Right cardiac atrium (tissue), 5 donors: Measurements from ENCODE around the gene RPS6KA2. TPM values are rescaled to one million over a fixed set of nuclear protein-coding genes. Genes with fewer than 3 reads are reported as not detected.
A peak's percentile ranks its signal among the peaks of the same experiment; 100 is the strongest.
"Not testable (repeated sequence)": the region's sequence is repeated elsewhere in the genome, so short reads cannot be mapped to it uniquely, and the experiment has no call there.

ENCODE experiments used
- ATAC-seq, 2 donors: fragments of 200-7000 bp; cut with Tn5 transposase; one replicate each; pipeline versions ENCODE4 v1.8.0 to v1.9.1; 2020; ENCODE audit warnings: moderate library complexity in 2 of 2, mild to moderate bottlenecking in 1 of 2
- DNase-seq, 3 donors: peaks; one replicate each; pipeline ENCODE4 v3.0.0-alpha.2; 2020
- H3K27ac ChIP-seq: one replicate; pipeline ENCODE4 v1.5.1; 2013; ENCODE audit warnings: mild to moderate bottlenecking, low read length, control low read depth, moderate library complexity
- H3K27me3 ChIP-seq: one replicate; pipeline ENCODE4 v1.6.1; 2013; ENCODE audit not compliant: control insufficient read depth, insufficient read depth
- H3K4me1 ChIP-seq: one replicate; pipeline ENCODE4 v1.6.1; 2013; ENCODE audit warnings: low read length; ENCODE audit not compliant: control insufficient read depth, insufficient read depth
- H3K4me3 ChIP-seq: one replicate; pipeline ENCODE4 v1.5.1; 2013; ENCODE audit warnings: low read length, control low read depth
- H3K9me3 ChIP-seq: one replicate; pipeline ENCODE4 v1.6.1; 2013; ENCODE audit warnings: low read length; ENCODE audit not compliant: control insufficient read depth
- WGBS: extraction: QIAGEN DNeasy Blood & Tissue Kit; methylation state at CpG from one replicate; pipeline ENCODE4 v1.1.7; 2013; 5-methylcytosine and 5-hydroxymethylcytosine counted together
- intact Hi-C, 4 donors: fragments of 100-400 bp; cut with DNase I; formaldehyde crosslinking; loops; one replicate each; pipeline versions ENCODE4 v1.11.0 to v1.14.0; 2022 to 2023
- polyA plus RNA-seq: library from polyadenylated mRNA; stranded (reverse); fragments of 200-250 nt; gene quantifications from one replicate; pipeline ENCODE4 v1.2.3, GENCODE V29; 2013
- total RNA-seq, 4 donors: library from RNA; stranded (reverse); fragmentation: NEBNext Ultra II Directional; extraction: Animal tissue kit (Norgen Biotek cat#: 25700); gene quantifications; one replicate each; pipeline ENCODE4 v1.2.1, GENCODE V29; 2021
- donor health status: healthy with polysubstance abuse.
- donor health status: DM: no; HTN: yes; CAD: no.
- donor health status: DM: no; HTN: no; CAD: no.
- donor health status: DM: no; HTN: yes; CAD: no; lungs with severe emphysema.
- donor health status: DM: yes; HTN: yes; CAD: no.

Gene RPS6KA2
- total and polyA plus RNA-seq, 5 donors: 34.0 to 80.9 (median 65.3) TPM

DNA sequence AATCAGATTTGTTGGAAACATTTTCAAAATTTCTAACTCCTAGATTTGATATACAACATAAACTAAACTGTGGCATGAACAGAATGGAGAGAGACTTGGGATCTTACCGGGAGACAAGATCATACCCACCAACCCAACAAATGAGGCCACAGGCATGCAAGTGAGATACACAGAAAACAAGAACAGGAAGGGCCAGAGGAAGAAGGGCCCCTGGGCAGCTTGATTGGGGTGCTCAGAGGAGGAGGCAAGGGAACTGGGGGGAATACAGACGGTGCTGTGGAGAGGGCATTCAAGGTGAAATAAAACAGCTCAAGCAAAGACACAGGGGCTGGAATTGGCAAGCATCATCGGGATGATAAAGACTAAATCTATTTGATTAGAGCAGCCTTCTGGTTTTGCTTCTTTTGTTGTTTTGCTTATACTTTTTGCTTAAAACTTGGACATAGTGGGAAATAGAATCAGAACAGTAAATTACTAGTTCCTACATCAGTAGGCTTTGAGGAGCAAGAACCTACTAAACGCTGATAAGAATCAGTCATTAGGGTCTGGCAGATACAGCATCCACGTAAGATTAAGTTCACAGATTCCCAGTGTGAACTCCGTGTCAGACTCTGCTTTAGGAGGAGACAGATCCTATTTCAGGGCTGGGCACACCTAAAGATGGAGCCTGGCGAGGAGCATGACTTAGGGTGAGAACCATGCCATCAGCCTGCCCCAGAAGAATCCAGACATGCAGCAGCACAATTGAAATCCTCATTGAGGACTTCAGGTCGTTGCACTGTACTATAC lies 37.1 kb downstream of the RPS6KA2 start:
- intact Hi-C loops: no loop called here
- ATAC-seq (no peak), DNase-seq (no peak)
- Histone ChIP-seq H3K4me1 (peaks cover 1% of the 10 kb centered on the region), H3K9me3 (no peaks in the 10 kb centered on the region), H3K4me3 (no peak overlapping the region), H3K27me3 (no peaks in the 10 kb centered on the region), H3K27ac (no peak overlapping the region)
- WGBS: 63% methylated on average over 8 of the region's 8 CpGs

DNA sequence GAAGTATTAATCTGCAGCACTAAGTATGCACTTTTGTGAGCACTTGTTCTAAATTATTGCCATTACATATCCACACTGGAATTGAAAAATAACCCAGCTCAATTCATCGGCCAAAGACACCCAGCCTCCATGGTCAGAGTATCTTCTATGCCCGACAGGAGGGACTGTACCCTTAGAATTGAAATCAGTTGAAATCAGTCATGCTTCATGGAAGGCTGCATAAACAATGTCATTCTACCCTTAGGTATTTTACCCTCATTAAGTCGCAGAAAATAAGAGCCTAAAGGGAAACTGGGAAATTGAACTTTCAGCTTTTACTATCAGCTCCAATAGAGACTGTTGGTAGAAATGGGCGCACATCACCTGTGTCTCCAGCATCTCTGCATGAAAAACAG lies 37.7 kb downstream of the RPS6KA2 start:
- Histone ChIP-seq H3K27ac (no peak overlapping the region), H3K4me3 (no peak overlapping the region), H3K9me3 (no peaks in the 10 kb centered on the region), H3K27me3 (no peaks in the 10 kb centered on the region), H3K4me1 (peaks cover 1% of the 10 kb centered on the region)
- no peak for ATAC-seq
- no peak for DNase-seq
- intact Hi-C loops: no loop called here
- 73% methylated on average over 4 of the region's 4 CpGs for whole genome bisulfite sequencing

DNA sequence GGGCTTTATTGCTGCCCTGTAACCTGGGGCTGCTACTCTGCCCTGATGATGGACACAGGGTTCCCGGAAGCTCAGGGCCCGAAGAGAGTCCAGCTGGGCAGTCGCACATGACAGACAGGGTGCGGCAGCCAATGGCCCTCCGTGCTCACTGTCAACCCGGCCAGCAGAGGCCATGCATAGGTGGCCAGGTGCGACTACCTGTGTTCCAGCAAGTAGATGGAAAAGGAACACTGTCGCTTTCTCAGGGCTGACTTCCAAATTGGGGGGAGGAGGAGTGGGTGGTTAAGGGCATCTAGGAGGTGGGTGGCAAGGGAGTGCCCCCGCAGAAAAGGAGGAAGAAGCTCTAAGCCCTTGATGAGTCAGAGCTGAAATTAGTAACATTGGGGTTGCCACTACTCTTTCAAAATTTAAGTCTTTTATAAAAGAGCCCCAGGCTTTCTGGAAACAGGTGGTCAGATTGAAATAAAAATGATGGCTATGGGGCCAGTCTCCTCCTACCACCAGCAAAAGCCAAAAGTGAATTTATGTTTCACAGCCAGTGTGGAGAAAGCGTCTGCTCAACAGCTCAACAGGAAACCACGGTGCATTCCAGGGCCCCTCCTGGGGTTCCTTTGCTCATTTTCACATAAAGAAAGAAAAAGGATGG lies 38.2 kb downstream of the RPS6KA2 start:
- H3K4me3 ChIP-seq: no peak overlapping the region
- no peaks in the 10 kb centered on the region for H3K9me3 ChIP-seq
- DNase-seq: peak in 1 of 3 donors; percentile 51
- no peak overlapping the region for H3K27ac ChIP-seq
- intact Hi-C loops: no loop called here
- peaks cover 4% of the 10 kb centered on the region for H3K4me1 ChIP-seq
- ATAC-seq: peak; percentile 25 to 30
- no peaks in the 10 kb centered on the region for H3K27me3 ChIP-seq
- WGBS: 67% methylated on average over 11 of the region's 11 CpGs

DNA sequence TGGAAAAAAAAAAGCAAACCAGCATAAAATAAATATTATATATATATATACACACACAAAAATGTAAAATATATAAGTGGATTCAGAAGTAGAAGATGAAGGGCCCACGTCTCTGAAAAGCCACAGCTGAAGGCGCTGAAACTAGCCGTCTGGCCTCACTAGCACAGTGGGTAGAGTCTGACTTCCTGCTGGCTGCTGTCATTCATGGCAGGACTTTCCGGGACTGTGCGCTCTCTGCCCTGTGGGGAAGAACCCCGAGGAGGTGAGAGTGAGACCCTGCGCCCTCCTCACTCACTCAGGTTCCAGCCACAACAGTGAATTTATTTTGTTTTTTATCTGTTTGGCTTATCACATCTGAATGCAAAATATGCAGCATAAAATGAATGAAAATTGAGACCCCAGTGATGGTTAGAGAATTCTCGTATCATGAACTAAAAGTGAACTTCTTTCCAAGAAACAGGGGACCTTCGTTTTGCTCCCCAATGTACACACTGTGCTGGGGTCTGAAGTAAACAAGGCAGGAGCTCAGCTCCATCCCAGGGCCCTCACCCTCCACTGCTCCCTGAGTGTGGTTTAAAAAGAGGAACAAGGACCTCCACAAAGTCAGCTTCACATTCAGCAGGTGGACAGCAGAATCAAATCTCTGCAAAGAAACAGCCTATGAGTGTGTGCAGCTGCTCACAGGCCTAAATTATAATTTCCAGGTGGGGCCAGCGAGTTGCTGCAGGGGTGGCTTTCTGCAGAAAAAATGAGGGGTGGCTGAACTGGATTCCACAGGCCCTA lies 39.2 kb downstream of the RPS6KA2 start:
- H3K9me3 ChIP-seq: no peaks in the 10 kb centered on the region
- H3K27ac ChIP-seq: no peak overlapping the region
- H3K27me3 ChIP-seq: no peaks in the 10 kb centered on the region
- 64% methylated on average over 10 of the region's 10 CpGs for WGBS
- peaks cover 4% of the 10 kb centered on the region for H3K4me1 ChIP-seq
- no peak overlapping the region for H3K4me3 ChIP-seq
- intact Hi-C loops: no loop called here
- DNase-seq: peak in 1 of 3 donors; percentile 51
- peak in 1 of 2 donors; percentile 38 for ATAC-seq

DNA sequence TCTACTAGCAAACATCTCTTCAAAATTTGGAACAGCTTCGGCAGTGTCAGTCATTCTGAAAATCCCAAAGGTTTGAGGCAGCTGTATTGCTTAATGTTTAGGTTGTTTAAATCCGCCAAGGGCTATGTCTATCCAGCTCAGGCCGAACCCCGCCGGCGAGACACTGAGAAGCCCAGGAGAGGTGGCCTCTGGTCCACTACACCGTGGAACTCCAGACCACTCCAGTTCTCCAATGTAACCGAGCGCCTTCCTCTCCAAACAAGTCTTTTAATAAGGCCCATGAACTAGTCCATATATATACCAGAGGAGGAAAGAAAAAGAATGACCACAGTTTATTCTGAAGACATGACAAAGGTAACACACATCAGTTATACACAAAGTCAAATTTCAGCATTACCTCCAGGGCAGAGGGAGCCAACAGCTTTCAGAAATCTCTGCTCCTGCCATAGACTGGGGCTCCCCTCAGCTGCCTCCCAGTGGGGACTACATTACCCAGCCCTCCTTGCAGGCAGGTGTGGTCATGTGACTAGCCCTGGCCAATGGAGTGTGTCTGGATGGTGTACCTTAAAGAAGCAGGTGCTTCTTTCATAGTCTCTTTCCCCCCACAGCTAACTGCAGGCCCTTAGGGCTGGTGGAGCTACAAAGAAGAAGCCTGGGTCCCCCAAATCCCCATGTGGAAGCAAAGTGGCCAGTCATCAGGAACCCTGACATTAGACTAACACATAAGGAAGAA lies 40.5 kb downstream of the RPS6KA2 start, which contains the start of gene RAMACL:
Gene RAMACL, minus strand, starts transcription at position 255 of the 733 bp plus-strand sequence. Its CDS starts 201 bp downstream, at position 54.
- H3K27ac ChIP-seq: no peak within 1 kb of the TSS
- WGBS: 97% methylated on average over 9 of the region's 9 CpGs
- intact Hi-C loops: no loop called here
- peaks cover 4% of the 10 kb centered on the region for H3K4me1 ChIP-seq
- H3K4me3 ChIP-seq: no peak within 1 kb of the TSS
- no peaks in the 10 kb centered on the region for H3K27me3 ChIP-seq
- ATAC-seq: peak; percentile 50 to 62
- H3K9me3 ChIP-seq: no peaks in the 10 kb centered on the region
- peak in 1 of 3 donors; percentile 56 for DNase-seq

DNA sequence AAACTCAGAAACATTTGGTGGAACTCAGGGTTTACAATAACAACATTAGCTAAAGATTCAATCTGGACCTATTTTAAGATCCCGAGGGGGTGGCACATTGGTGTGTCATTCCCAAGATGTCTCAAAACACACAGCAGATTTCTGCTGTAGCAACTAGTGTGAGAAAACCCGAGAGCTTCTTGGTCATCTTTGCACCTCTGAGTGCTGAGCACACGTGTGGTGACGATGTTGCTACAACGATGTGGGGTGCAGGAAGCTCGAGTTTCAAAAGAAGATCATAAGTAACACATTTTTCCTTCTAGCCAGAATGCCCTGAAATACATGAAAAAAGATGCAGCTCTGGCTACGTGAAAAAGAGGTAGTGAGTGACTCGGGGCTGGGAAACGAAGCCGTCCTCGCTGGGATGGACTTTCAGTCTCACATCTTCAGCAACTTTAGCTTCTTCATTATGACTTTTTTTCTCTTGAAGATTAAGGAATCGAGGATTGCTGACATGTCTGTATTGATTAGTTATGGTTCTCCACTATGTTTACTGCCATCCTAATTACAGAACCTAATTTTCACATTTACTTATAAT lies 42.1 kb downstream of the RPS6KA2 start:
- H3K27ac ChIP-seq: no peak overlapping the region
- H3K27me3 ChIP-seq: no peaks in the 10 kb centered on the region
- H3K9me3 ChIP-seq: no peaks in the 10 kb centered on the region
- intact Hi-C loops: no loop called here
- 79% methylated on average over 12 of the region's 12 CpGs for WGBS
- no peak overlapping the region for H3K4me3 ChIP-seq
- ATAC-seq: no peak
- H3K4me1 ChIP-seq: peaks cover 4% of the 10 kb centered on the region
- DNase-seq: no peak

DNA sequence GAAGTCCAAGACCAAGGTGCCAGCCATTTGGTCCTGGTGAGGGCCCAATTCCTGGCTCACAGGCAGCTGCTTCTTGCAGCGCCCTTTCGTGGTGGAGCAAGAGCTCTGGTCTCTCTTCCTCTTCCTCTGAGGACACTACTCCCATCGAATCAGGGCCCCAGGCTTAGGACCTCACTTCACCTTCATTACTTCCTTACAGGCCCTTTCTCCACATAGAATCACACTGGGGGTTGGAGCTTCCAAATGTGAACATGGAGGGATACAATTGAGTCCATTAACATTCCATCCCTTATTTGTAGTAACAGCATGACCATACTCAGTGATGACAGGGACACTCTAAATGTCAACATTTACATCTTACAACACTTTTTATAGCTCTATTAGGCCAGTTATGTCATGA lies 42.9 kb downstream of the RPS6KA2 start:
- no peaks in the 10 kb centered on the region for H3K27me3 ChIP-seq
- 68% methylated on average over 3 of the region's 3 CpGs for WGBS
- H3K4me1 ChIP-seq: peaks cover 3% of the 10 kb centered on the region
- DNase-seq: peak in 1 of 3 donors; percentile 39
- no peak overlapping the region for H3K27ac ChIP-seq
- no peaks in the 10 kb centered on the region for H3K9me3 ChIP-seq
- no peak for ATAC-seq
- intact Hi-C loops: no loop called here
- no peak overlapping the region for H3K4me3 ChIP-seq

DNA sequence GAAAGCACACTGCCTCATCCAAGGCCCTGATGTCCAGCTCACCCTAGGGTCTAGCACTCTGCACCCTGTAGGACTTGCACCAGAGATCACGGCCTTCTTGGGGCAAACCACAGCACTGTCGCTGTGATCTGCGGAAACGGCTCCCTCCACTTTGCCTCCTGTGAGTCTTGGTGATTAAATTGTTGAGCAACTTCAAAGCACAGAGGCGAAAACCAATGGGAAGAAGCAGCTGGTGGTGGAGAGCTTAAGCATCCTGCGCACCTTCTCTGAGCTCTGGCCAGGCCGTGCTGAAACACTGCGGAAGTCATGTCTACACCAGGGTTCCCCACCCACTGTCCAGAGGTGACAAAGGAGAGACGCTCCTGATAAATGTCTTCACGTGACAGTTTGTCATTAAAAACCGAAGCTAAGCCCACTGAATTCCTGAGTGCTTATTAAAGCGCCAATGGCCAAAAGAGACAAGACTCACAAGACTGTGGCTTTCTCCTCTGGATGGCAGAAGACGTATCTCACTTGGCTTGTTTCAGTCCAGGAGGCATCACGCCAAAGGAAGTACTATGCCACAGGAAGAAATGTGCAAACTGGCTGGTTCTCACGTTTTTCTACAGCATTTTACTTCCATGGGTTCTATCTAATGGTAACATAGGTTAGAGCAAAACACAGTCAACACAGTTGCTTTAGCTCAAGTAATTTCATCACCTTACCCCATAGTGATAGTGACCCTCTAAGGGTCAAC lies 43.7 kb downstream of the RPS6KA2 start:
- peaks cover 3% of the 10 kb centered on the region for H3K4me1 ChIP-seq
- H3K27ac ChIP-seq: no peak overlapping the region
- 84% methylated on average over 15 of the region's 15 CpGs for WGBS
- intact Hi-C loops: no loop called here
- ATAC-seq: no peak
- no peaks in the 10 kb centered on the region for H3K9me3 ChIP-seq
- H3K4me3 ChIP-seq: no peak overlapping the region
- H3K27me3 ChIP-seq: no peaks in the 10 kb centered on the region
- no peak for DNase-seq

DNA sequence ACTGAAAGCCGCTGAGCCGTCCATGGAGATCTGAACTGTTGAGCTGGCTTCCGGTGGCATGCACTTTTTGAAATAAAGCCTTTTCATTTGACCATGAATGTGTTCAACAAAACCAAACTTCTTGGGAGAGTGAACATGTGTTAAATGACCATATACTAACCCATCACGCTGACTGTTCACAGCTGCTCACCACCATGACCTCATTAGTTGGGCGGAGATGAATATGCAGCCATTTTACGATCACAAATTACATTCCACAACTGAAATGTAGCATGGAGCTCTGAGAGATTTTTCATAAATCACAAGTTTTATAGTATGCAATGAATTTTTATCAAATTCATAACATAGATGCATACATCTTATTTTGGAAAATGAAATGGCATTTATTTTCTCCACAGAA lies 44.8 kb downstream of the RPS6KA2 start:
- Histone ChIP-seq H3K4me3 (no peak overlapping the region), H3K27ac (no peak overlapping the region), H3K9me3 (no peaks in the 10 kb centered on the region), H3K4me1 (peaks cover 3% of the 10 kb centered on the region), H3K27me3 (no peaks in the 10 kb centered on the region)
- 87% methylated on average over 6 of the region's 6 CpGs for WGBS
- ATAC-seq (no peak), DNase-seq (no peak)
- intact Hi-C loops: no loop called here

DNA sequence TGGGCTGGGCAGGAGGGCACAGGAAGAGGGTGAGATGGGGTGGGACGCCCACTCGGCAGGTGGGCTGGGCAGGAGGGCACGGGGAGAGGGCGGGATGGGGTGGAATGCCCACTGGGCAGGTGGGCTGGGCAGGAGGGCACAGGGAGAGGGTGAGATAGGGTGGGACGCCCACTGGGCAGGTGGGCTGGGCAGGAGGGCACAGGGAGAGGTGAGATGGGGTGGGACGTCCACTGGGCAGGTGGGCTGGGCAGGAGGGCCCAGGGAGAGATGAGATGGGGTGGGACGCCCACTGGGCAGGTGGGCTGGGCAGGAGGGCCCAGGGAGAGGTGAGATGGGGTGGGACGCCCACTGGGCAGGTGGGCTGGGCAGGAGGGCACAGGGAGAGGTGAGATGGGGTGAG lies 45.2 kb downstream of the RPS6KA2 start:
- peak in 1 of 3 donors; percentile 31 for DNase-seq
- H3K4me3 ChIP-seq, H3K4me1 ChIP-seq, H3K9me3 ChIP-seq, H3K27ac ChIP-seq, intact Hi-C loops, H3K27me3 ChIP-seq, ATAC-seq: not testable (repeated sequence)
- 95% methylated on average over 8 of the region's 8 CpGs for WGBS
